ENCODE data around the gene AKAP13.

GRCh38 chr15:85741021-85741421 is 360.6 kb downstream of the AKAP13 start:
- TF ChIP-seq NRF1 (IDR thresholded peaks at IDR 0.05; ENCODE audit: low read depth, low read length) = no peak
- TF ChIP-seq CTCF (IDR thresholded peaks at IDR 0.05) = no peak
- TF ChIP-seq, protein P1, sequence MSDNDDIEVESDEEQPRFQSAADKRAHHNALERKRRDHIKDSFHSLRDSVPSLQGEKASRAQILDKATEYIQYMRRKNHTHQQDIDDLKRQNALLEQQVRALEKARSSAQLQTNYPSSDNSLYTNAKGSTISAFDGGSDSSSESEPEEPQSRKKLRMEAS (IDR thresholded peaks at IDR 0.05; ENCODE audit: low read depth) = no peak
- TF ChIP-seq POLR2AphosphoS5 (IDR thresholded peaks at IDR 0.05; ENCODE audit: low read depth, low read length) = no peak
- TF ChIP-seq EZH2phosphoT487 (IDR thresholded peaks at IDR 0.05; ENCODE audit: borderline replicate concordance, low read depth) = no peak
- no peak for TF ChIP-seq CHD2 (IDR thresholded peaks at IDR 0.05; ENCODE audit: low read length, partially characterized antibody)

Measured in SK-N-SH (cell line).